ENCODE results near the gene URB2.

URB2 gene

GRCh38 chr1:229645324-229645993 lies 19.4 kb downstream of the URB2 start:
- no peak for DNase-seq (ENCODE audit: low read depth in 2 of 2)

DNA sequence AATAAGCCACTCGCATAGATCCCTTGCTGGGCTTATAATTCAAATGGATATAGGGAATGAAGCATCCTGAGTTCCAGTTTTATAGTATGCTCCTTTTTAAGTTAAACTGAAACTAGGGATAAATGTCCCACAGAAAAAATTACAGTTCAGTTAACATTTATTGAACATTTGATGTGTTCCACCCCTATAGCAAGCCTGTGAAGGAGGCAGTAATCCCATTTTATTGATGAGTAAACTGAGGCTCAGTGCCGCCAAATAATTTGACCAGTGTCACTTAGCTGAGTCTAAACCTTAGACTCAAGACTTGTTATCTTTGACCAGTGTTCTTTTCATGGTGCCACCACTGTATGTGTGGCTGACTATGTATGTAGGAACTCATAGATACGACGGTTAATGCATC lies 22.4 kb downstream of the URB2 start:
- DNase-seq (ENCODE audit: low read depth in 2 of 2): no peak

- DNase-seq (ENCODE audit: low read depth in 2 of 2): no peak
Measured at GRCh38 chr1:229650045-229650444, 24.0 kb downstream of the URB2 start.

DNA sequence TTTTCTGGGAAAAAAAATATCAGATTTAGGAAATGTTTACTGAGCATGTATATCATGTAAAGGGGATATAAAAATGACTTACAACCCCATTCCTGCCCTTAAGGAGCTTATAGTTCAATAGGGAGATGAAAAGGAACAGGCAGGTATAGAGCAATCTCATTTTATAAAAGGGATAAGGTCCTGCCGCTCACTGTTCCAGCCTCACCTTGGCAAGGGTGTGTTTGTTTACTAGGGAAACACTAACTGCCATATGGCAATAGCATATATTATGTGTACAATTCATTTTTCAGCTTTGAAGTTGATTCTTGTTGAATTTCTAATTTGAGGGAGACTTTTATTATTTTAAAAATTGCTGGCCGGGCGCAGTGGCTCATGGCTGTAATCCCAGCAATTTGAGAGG lies 25.5 kb downstream of the URB2 start:
- DNase-seq (ENCODE audit: low read depth in 2 of 2): no peak

GRCh38 chr1:229653420-229653819 lies 27.4 kb downstream of the URB2 start:
- DNase-seq (ENCODE audit: low read depth in 2 of 2): no peak

- no peak for DNase-seq (ENCODE audit: low read depth in 2 of 2)
Measured at GRCh38 chr1:229655781-229656180, 29.7 kb downstream of the URB2 start.

DNA sequence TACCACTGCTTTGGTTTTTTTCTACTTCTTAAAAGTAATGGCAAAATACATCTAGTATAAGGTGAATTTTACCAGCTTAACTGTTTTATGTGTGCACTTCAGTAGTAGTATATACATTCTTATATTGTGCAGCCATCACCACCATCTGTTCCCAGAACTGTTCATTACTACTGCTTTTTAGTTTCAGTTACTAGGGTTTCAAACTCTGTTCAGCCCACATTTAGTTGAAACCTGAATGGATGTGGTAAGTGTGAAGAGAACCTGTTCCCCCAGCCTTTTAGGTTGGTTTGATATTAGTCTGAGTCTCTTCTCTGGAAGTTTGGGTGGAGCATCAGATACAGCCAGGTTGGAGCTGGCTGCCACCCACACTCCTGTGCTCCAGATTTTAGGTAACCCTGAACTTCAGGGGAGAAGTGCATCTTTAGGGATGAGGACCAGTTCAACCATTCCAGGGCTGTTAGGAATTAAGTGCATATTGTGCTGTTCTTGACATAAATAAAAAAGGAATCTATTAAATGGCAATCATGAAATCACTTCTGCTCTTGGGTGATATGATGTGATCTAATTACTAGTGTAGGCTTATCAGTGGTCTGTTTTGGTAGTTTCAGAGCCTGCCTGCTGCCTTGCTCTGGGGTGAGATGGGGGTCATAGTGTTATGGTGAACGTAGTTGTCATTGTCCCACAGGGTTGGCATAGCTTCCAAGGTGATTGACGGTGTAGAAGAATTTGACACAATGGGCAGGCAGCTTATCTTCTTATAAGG lies 32.1 kb downstream of the URB2 start:
- no peak for DNase-seq (ENCODE audit: low read depth in 2 of 2)

- DNase-seq (ENCODE audit: low read depth in 2 of 2): peak; percentile 20 to 21
Measured at GRCh38 chr1:229661022-229661877, 35.2 kb downstream of the URB2 start.

GRCh38 chr1:229661897-229662296 lies 35.9 kb downstream of the URB2 start:
- no peak for DNase-seq (ENCODE audit: low read depth in 2 of 2)

DNA sequence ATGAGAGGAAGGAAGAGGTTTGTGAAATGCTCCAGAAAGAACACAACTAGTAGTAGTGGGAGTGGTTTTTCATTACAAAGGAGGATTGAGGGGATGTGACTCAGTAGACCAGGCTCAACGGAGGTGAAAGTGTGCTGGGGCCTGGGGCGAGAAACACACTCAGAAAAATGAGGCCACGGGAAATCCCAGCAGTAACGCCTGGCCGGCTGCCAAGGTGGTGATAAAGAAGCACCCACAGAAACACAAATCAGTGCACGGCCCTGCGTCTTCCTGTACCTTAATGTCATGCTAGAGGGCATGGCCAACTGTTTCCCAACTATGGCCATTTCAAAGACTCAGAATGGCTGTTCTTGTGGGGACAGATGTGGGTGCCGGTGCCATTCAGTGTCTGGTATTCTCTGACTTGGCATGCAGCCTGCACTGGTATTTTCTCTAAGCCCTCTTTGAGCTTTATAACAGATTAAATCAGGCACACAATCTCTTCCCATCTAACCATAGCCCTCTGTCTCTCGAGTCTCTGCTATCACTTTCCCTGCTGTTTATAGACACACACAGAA lies 38.2 kb downstream of the URB2 start:
- DNase-seq (ENCODE audit: low read depth in 2 of 2): peak; percentile 70 to 75

DNA sequence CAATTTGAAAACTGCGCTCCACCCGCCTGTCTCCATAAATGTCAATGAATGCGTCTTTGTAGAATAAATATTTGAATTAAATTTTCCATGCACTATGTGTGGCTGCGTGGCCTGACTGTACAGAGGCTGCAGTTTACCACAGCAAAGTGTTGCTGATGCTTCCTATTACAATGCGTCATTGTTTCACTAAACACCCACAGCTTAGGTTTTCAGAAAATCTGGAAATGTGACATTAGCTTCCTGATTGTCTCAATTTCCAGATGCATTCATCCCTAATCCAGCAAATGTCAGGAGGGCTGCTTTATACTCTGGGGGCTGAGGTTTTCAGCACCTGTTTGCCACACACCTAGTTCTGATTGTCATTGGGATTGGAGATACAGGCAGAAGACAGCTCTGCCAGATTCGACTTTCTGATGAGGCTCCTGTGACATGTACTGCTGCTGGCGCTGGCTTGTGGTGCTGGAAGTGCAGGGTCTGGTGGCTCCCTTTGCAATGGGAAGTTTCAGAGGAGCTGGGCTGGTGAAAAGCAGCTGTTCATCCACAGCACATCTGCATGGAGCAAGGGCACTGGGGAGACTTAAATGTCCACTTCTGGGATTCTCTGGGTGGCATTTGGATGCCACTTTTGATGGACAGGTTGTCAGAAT lies 40.0 kb downstream of the URB2 start:
- no peak for DNase-seq (ENCODE audit: low read depth in 2 of 2)

DNA sequence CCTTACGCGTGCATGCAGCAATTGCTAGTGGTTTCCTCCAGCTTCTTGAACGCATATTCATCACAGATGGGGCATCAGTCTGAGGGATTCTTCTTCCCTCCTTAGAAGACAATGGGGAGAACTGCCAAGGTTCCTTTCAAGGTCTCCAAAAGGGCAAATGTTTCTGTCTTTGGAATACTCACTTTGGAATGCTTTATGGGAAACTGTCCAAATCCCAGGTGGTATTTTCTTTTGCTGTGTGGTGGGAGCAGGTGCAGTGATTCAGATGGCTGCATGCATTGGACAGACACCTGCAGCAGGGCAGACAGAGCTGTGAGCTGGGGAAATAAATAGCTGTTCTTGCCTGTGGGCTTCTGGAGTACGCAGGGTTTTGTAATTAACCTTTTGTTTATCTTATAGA lies 40.5 kb downstream of the URB2 start:
- DNase-seq (ENCODE audit: low read depth in 2 of 2): no peak

GRCh38 chr1:229669333-229669732 lies 43.3 kb downstream of the URB2 start:
- no peak for DNase-seq (ENCODE audit: low read depth in 2 of 2)

- no peak for DNase-seq (ENCODE audit: low read depth in 2 of 2)
Measured at GRCh38 chr1:229671310-229671709, 45.3 kb downstream of the URB2 start.

- no peak for DNase-seq (ENCODE audit: low read depth in 2 of 2)
Measured at GRCh38 chr1:229672246-229672645, 46.2 kb downstream of the URB2 start.

DNA sequence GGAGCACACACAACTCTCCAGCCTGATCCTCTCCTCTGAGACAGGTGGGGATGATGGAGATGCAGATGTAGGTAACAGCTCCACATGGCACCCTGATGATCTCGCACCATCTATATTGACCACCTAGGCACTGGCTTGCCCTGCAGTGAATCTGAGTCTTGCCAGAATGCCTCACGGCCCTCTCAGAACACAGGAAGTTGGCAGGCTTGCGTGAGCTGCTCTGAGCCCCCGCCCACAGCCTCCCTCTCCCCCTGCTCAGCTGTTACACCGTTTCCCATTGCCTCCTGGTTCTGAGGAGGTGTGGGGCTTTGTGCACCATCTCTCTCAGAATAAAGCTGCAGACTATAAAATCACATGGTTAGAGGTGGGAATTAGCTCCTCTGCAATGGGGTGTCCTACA lies 48.0 kb downstream of the URB2 start:
- DNase-seq (ENCODE audit: low read depth in 2 of 2): no peak

GRCh38 chr1:229675396-229675795 lies 49.3 kb downstream of the URB2 start:
- DNase-seq (ENCODE audit: low read depth in 2 of 2): no peak

DNA sequence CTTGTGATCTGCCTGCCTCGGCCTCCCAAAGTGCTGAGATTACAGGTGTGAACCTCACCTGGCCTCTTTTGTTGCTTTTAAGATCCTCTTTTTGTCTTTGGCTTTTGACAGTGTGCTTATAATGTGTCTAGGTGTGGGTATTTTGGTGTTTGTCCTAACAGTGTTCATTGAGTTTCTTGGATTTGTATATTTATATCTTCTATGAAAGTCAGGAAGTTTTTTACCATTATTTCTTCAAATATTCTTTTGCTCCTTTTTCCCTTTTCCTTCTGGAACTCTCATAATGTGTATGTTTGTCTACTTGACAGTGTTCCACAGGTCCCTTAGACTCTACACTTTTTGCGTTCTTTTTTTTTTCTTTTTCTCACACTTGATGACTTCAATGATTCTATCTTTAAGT lies 59.1 kb downstream of the URB2 start:
- DNase-seq (ENCODE audit: low read depth in 2 of 2): no peak

DNA sequence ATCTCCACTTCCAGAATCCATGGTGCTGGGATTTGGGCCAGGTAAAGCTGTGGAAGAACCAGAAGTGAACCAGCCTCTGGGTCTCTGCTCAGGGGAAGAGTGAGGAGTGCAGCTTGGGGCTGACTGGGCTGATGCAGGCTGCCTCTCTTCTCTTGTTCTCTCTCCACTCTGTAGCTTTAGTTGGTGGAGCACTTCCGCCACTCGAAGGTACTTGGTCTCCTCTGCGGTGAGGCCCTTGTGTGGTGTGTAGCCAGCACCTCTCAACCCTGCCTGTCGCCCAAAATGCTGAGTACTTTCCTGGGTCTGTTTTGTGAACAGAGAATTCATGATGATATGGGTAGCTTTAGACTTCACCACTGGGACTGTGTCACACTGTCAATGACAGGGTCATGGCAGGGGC lies 63.2 kb downstream of the URB2 start:
- no peak for DNase-seq (ENCODE audit: low read depth in 2 of 2)

DNA sequence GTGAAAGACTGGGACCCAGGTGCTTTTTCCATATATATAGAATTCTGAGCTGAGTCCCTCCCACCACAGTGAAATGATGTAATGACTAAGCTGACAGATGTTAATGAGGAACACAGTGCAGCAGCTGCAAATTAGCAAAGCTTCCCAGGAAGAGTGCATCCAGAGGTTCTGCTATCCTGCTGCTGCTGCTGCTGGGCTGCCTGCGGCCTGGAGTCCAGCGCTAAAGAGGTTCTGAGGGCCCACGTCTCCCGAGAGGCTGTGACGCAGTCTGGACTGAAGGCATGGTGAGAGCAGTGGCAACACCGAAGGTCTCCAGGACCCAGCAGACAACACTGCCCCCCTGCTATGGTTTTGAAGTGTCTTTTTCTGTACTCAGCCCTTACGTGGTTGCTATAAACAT lies 63.9 kb downstream of the URB2 start:
- DNase-seq (ENCODE audit: low read depth in 2 of 2): no peak

DNA sequence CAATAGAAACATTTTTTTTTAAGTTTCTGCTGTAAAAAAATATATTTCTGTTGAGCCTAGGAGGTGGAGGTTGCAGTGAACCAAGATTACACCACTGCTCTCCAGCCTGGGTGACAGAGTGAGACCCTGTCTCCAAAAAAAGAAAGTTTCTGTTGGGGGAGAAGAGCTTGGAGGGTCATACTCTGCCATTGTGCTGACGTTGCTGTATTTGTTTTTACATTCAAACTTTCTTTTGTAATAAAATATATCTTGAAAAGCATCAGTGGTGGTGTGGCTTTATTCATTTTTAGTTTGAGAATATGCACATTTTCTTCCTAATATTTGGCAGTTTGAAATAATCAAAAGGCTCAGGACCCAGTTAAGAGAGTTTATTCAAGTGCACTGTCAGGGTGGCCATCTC lies 64.6 kb downstream of the URB2 start:
- DNase-seq (ENCODE audit: low read depth in 2 of 2): no peak

DNA sequence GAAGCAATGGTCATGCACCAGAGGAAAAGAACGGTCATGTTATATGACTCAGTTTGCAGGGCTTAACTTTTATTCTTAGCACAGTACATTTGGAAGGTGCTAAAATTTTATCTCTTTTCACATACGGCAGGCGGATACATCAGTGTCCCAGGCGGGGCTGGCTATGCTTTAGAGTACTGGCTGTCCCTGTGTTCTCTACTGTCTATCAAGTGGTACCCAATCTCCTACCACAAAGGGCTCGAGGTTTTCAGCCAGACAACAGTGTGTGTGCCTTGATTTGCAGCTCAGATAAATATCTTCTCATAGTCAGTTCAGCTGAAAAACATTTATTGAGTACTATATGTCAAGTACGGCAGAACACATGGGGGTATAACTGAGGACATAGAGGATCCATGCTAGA lies 65.3 kb downstream of the URB2 start:
- no peak for DNase-seq (ENCODE audit: low read depth in 2 of 2)
